K562 (cell line): Measurements from ENCODE around the gene SAMM50. TPM values are rescaled to one million over a fixed set of nuclear protein-coding genes. Genes with fewer than 3 reads are reported as not detected.

Source experiments
- ATAC-seq: fragments of 200-7000 bp; cut with Tn5 transposase; 3 replicates; pipeline ENCODE4 v1.9.1; 2020; ENCODE audit warnings: moderate library complexity
- BruUV-seq: library from RNA; stranded (reverse); fragments of 400-500 nt; replicated peaks from 2 replicates; lab custom pipeline; 2021; lab: Mats Ljungman, UMichigan
- CTCF ChIA-PET: fragments of 300-600 bp; formaldehyde crosslinking; extraction: SDS; loops from one replicate; lab custom pipeline; 2021; ENCODE audit warnings: low intra/inter-chr PET ratio; lab: Yijun Ruan, JAX
- POLR2A ChIA-PET: fragments of 300-600, 350-650 bp; sonication (Branson Sonifier 250); formaldehyde crosslinking; extraction: SDS; loops from one replicate; lab custom pipeline; 2021; ENCODE audit warnings: antibody characterized with exemption, inconsistent platforms; lab: Yijun Ruan, JAX
- DNase-seq, 4 experiments: peaks; one replicate each; pipeline versions ENCODE4 v3.0.0 to v3.0.0-alpha.2; 2011 to 2018; ENCODE audit warnings: low spot score in 3 of 4, mixed read lengths in 3 of 4; ENCODE audit errors: extremely low read depth in 1 of 4
- FAIRE-seq: peaks from 2 replicates; lab custom pipeline; 2011; peaks lifted over from hg19 to GRCh38; lab: Jason Lieb, UNC
- H2AFZ ChIP-seq: 2 replicates; pipeline ENCODE4 v1.6.0; 2011; ENCODE audit warnings: low read depth, low read length, control low read depth, inconsistent platforms
- H3K27ac ChIP-seq: fragments of 200-600 bp; 3 replicates; pipeline ENCODE4 v1.8.0; 2011; ENCODE audit warnings: low read depth, mild to moderate bottlenecking, control low read depth, inconsistent platforms, low read length, moderate library complexity, mixed read lengths; ENCODE audit errors: extremely low read depth
- H3K27me3 ChIP-seq, 2 experiments: fragments of 300-600 bp in 1 of 2; 2 replicates in 1 of 2; 3 replicates in 1 of 2; pipeline versions ENCODE4 v1.6.0 to v1.8.0; 2011; ENCODE audit warnings: inconsistent platforms in 2 of 2, low read length in 2 of 2, mild to moderate bottlenecking in 1 of 2, mixed read lengths in 1 of 2, moderate library complexity in 1 of 2; ENCODE audit not compliant: control insufficient read depth in 2 of 2, insufficient read depth in 2 of 2
- H3K36me3 ChIP-seq: fragments of 300-600 bp; 3 replicates; pipeline ENCODE4 v1.8.0; 2011; ENCODE audit warnings: mild to moderate bottlenecking, low read length, inconsistent platforms; ENCODE audit not compliant: control insufficient read depth, insufficient read depth
- H3K4me1 ChIP-seq, 2 experiments: fragments of 200-600 bp in 1 of 2; replicated peaks in 1 of 2; 2 replicates in 1 of 2; 3 replicates in 1 of 2; pipeline versions ENCODE4 v1.5.1 to v1.8.0; 2011; ENCODE audit warnings: inconsistent platforms in 2 of 2, low read length in 2 of 2, mild to moderate bottlenecking in 1 of 2, mixed read lengths in 1 of 2, moderate library complexity in 1 of 2; ENCODE audit not compliant: control insufficient read depth in 2 of 2, insufficient read depth in 2 of 2
- H3K4me2 ChIP-seq: 2 replicates; pipeline ENCODE4 v1.6.1; 2011; ENCODE audit warnings: low read length, control low read depth, inconsistent platforms, mixed read lengths; ENCODE audit not compliant: insufficient read depth
- H3K4me3 ChIP-seq: fragments of 200-600 bp; sonication (generic), shearing (Covaris generic); 2 replicates; pipeline ENCODE4 v1.5.1; 2016; ENCODE audit warnings: control low read depth, inconsistent platforms
- H3K79me2 ChIP-seq: fragments of 200-600 bp; 3 replicates; pipeline ENCODE4 v1.8.0; 2011; ENCODE audit warnings: low read length, inconsistent platforms; ENCODE audit not compliant: control insufficient read depth, insufficient read depth
- H3K9ac ChIP-seq, 2 experiments: 2 replicates each; pipeline versions ENCODE4 v1.6.0 to v1.6.1; 2011; ENCODE audit warnings: low read depth in 2 of 2, low read length in 2 of 2, control low read depth in 1 of 2, inconsistent platforms in 1 of 2, mild to moderate bottlenecking in 1 of 2, mixed read lengths in 1 of 2; ENCODE audit not compliant: insufficient read depth in 1 of 2
- H3K9me1 ChIP-seq: one replicate; pipeline ENCODE4 v1.6.0; 2011; ENCODE audit warnings: inconsistent platforms, mild to moderate bottlenecking, low read length, moderate library complexity; ENCODE audit not compliant: control insufficient read depth, insufficient read depth
- H3K9me3 ChIP-seq: replicated peaks from 2 replicates; pipeline ENCODE4 v1.5.1; 2011; ENCODE audit warnings: low read depth, low read length, inconsistent platforms; ENCODE audit not compliant: control insufficient read depth, insufficient read depth
- H4K20me1 ChIP-seq: replicated peaks from 2 replicates; pipeline ENCODE4 v1.6.1; 2011; ENCODE audit warnings: low read length, inconsistent platforms, mixed read lengths; ENCODE audit not compliant: control insufficient read depth, insufficient read depth
- ARHGAP35 ChIP-seq: fragments of 450-650 bp; IDR thresholded peaks from 2 replicates; pipeline ENCODE4 v1.6.1; 2018; ENCODE audit not compliant: partially characterized antibody
- CHAMP1 ChIP-seq: fragments of 450-650 bp; IDR thresholded peaks from 2 replicates; pipeline ENCODE4 v1.6.1; 2016; ENCODE audit warnings: mild to moderate bottlenecking
- E4F1 ChIP-seq: fragments of 250-450 bp; sonication (Bioruptor Pico); IDR thresholded peaks from 2 replicates; pipeline ENCODE4 v1.5.0; 2021; ENCODE audit warnings: mild to moderate bottlenecking, borderline replicate concordance
- ELK1 ChIP-seq: sonication (generic); formaldehyde crosslinking; IDR thresholded peaks from 2 replicates; pipeline ENCODE4 v1.8.1; 2022; ENCODE audit warnings: missing genetic modification reagents
- ETV6 ChIP-seq, 3 experiments: fragments of 150-350 bp in 1 of 3; sonication (generic) in 1 of 3; formaldehyde crosslinking in 1 of 3; IDR thresholded peaks; 2 replicates each; pipeline versions ENCODE4 v1.6.1 to v1.8.0; 2014 to 2022; ENCODE audit warnings: borderline replicate concordance in 2 of 3, low read depth in 2 of 3, antibody characterized with exemption in 1 of 3, low read length in 1 of 3, mild to moderate bottlenecking in 1 of 3, missing genetic modification reagents in 1 of 3
- GATA2 ChIP-seq: sonication (generic); formaldehyde crosslinking; IDR thresholded peaks from 2 replicates; pipeline ENCODE4 v1.4.0; 2020; ENCODE audit warnings: mild to moderate bottlenecking, missing genetic modification reagents
- POLR2AphosphoS2 ChIP-seq: IDR thresholded peaks from 2 replicates; pipeline ENCODE4 v1.6.1; 2012; ENCODE audit warnings: low read length, improper control_type of control experiment
- POLR2AphosphoS5 ChIP-seq: IDR thresholded peaks from 2 replicates; pipeline ENCODE4 v1.6.1; 2011; ENCODE audit warnings: mild to moderate bottlenecking, low read depth, low read length, moderate library complexity; ENCODE audit not compliant: control insufficient read depth, insufficient read depth
- PREB ChIP-seq: sonication (generic); formaldehyde crosslinking; IDR thresholded peaks from 2 replicates; pipeline ENCODE4 v1.8.1; 2023; ENCODE audit warnings: mild to moderate bottlenecking, missing genetic modification reagents
- SMARCA5 ChIP-seq: fragments of 450-650 bp; IDR thresholded peaks from 2 replicates; pipeline ENCODE4 v1.6.1; 2016
- TAF15 ChIP-seq: fragments of 200-400 bp; formaldehyde crosslinking; IDR thresholded peaks from 2 replicates; pipeline ENCODE4 v1.6.1; 2017; ENCODE audit warnings: mild to moderate bottlenecking, low read depth, low read length, moderate library complexity
- TARDBP ChIP-seq: fragments of 450-650 bp; IDR thresholded peaks from 2 replicates; pipeline ENCODE4 v1.6.1; 2016
- ZC3H8 ChIP-seq: fragments of 450-650 bp; IDR thresholded peaks from 2 replicates; pipeline ENCODE4 v1.6.1; 2017
- ZNF316 ChIP-seq: fragments of 450-650 bp; IDR thresholded peaks from 2 replicates; pipeline ENCODE4 v1.6.1; 2016
- ZNF512 ChIP-seq: IDR thresholded peaks from 2 replicates; pipeline ENCODE4 v1.6.1; 2016; ENCODE audit warnings: missing genetic modification characterization, missing compliant biosample characterization
- WGBS: fragments of 100-300 bp; shearing (Covaris generic); methylation state at CpG from one replicate; pipeline ENCODE4 v1.1.6; 2016; ENCODE audit warnings: low coverage, mixed read lengths; ENCODE audit not compliant: insufficient coverage; ENCODE audit errors: missing lambda C conversion rate; 5-methylcytosine and 5-hydroxymethylcytosine counted together
- in situ Hi-C: fragments of 300-500 bp; cut with MboI; formaldehyde crosslinking; loops from 4 replicates; pipeline ENCODE4 v1.15.0; 2018; ENCODE audit warnings: inconsistent platforms, mixed read lengths
- intact Hi-C: fragments of 100-400 bp; cut with micrococcal nuclease; formaldehyde crosslinking; loops from 2 replicates; pipeline ENCODE4 v1.14.2; 2022
- polyA plus RNA-seq, 8 experiments: library from polyadenylated mRNA; depleted of rRNA in 4 of 8; stranded (reverse) in 5 of 8; unstranded in 3 of 8; fragments of >200 nt; fragmentation: Nextera tagmentation in 2 of 8; fragmentation: Illumina TruSeq in 1 of 8; extraction: Ambion mirVana in 2 of 8; extraction: Trizol in 1 of 8; gene quantifications; 2 replicates each; pipeline versions ENCODE4 v1.2.1 to v1.2.3, GENCODE V29; 2011 to 2014; ENCODE audit warnings: inconsistent platforms in 1 of 8, missing spikeins in 1 of 8
- total RNA-seq, 7 experiments: library from RNA; depleted of rRNA in 6 of 7; stranded (reverse); fragments of >200 nt in 6 of 7; fragmentation: Illumina TruSeq in 2 of 7; extraction: Trizol in 2 of 7; gene quantifications; 2 replicates each; pipeline versions ENCODE4 v1.2.1 to v1.2.3, GENCODE V29; 2011 to 2021; ENCODE audit warnings: low replicate concordance in 1 of 7

Gene SAMM50
- total and polyA plus RNA-seq, 9 of the 15 experiments (the other 6 are each of a cell fraction or from before 2014, with no cell fraction given) = 14.6 to 49.3 (median 38.1) TPM

GRCh38 chr22:44033287-44033686 is 78.0 kb downstream of the SAMM50 start:
- H3K4me3 ChIP-seq = no peak overlapping the region
- 0 out of 2 replicates have a peak, but pooled peaks cover 2% of the 10 kb centered on the region for H4K20me1 ChIP-seq
- no peak overlapping the region for H3K27ac ChIP-seq
- no peaks in the 10 kb centered on the region for H3K27me3 ChIP-seq
- H3K4me1 ChIP-seq = peaks cover 14 to 15% of the 10 kb centered on the region in 2 experiments
- no peaks in the 10 kb centered on the region for H3K9me3 ChIP-seq
- BruUV-seq = no TSS peak
- no peak overlapping the region for H3K9ac ChIP-seq
- DNase-seq (no peak), FAIRE-seq (no peak), ATAC-seq (no peak)
- WGBS = 90% methylated on average over 5 of the region's 7 CpGs
- CTCF ChIA-PET = no interaction called here
- intact Hi-C loops (no loop called here), in situ Hi-C loops (no loop called here)
- POLR2A ChIA-PET = interaction anchor here (0.6 kb wide), 1 partner anchor 21 kb away, joined by 3 read pairs; no protein-coding TSS in a partner anchor
- H3K36me3 ChIP-seq = peaks cover 6% of the 10 kb centered on the region; the same call in 2 of the 3 replicates
- TF ChIP-seq GATA2 (CRISPR knock-in tag) (no peak), ETV6 (IDR thresholded peaks at IDR 0.05; ENCODE audit: borderline replicate concordance in 1 of 2, low read depth in 2 of 2, low read length in 1 of 2) (no peak), ETV6 (CRISPR knock-in tag; IDR thresholded peaks at IDR 0.05; ENCODE audit: borderline replicate concordance) (no peak), ARHGAP35 (no peak), ELK1 (CRISPR knock-in tag) (no peak), SMARCA5 (no peak), PREB (CRISPR knock-in tag) (no peak), CHAMP1 (no peak), TAF15 (no peak), ZNF512 (tag) (no peak), POLR2AphosphoS5 (no peak), POLR2AphosphoS2 (no peak), ZC3H8 (no peak), ZNF316 (no peak), E4F1 (no peak), TARDBP (no peak)
- peaks cover 2% of the 10 kb centered on the region for H3K9me1 ChIP-seq
- no peak overlapping the region for H2AFZ ChIP-seq
- no peak overlapping the region for H3K4me2 ChIP-seq
- H3K79me2 ChIP-seq = peaks cover 61% of the 10 kb centered on the region
